Endothelial cell (in vitro differentiated cells): ENCODE results near the gene SMPD3. TPM values are rescaled to one million over a fixed set of nuclear protein-coding genes. Genes with fewer than 3 reads are reported as not detected.

Experiments
- DNase-seq: peaks from one replicate; pipeline ENCODE4 v3.0.0; 2021; ENCODE audit warnings: low spot score
- H3K27ac Mint-ChIP-seq: one replicate; pipeline ENCODE4 v1.8.0; 2021; ENCODE audit warnings: mixed read lengths, inconsistent platforms; ENCODE audit not compliant: unreplicated experiment
- H3K27me3 Mint-ChIP-seq: one replicate; pipeline ENCODE4 v1.8.0; 2021; ENCODE audit warnings: mild to moderate bottlenecking, moderate library complexity, mixed read lengths, inconsistent platforms; ENCODE audit not compliant: unreplicated experiment
- H3K36me3 Mint-ChIP-seq: one replicate; pipeline ENCODE4 v1.8.0; 2021; ENCODE audit warnings: mild to moderate bottlenecking, low read depth, mixed read lengths, inconsistent platforms; ENCODE audit not compliant: unreplicated experiment
- H3K4me1 Mint-ChIP-seq: one replicate; pipeline ENCODE4 v1.8.0; 2021; ENCODE audit warnings: mild to moderate bottlenecking, mixed read lengths, inconsistent platforms; ENCODE audit not compliant: unreplicated experiment
- H3K4me3 Mint-ChIP-seq: one replicate; pipeline ENCODE4 v1.8.0; 2021; ENCODE audit warnings: mild to moderate bottlenecking, mixed read lengths, inconsistent platforms; ENCODE audit not compliant: unreplicated experiment
- H3K9me3 Mint-ChIP-seq: one replicate; pipeline ENCODE4 v1.8.0; 2021; ENCODE audit warnings: mixed read lengths, inconsistent platforms; ENCODE audit not compliant: unreplicated experiment
- CTCF ChIP-seq: fragments of 200-600 bp; sonication (generic); IDR thresholded peaks from one replicate; pipeline ENCODE4 v1.5.0; 2021; ENCODE audit warnings: antibody characterized with exemption; ENCODE audit not compliant: unreplicated experiment
- total RNA-seq: library from RNA; stranded (reverse); fragmentation: NEBNext Ultra II Directional; extraction: Animal tissue kit (Norgen Biotek cat#: 25700); gene quantifications from one replicate; pipeline ENCODE4 v1.2.1, GENCODE V29; 2021; ENCODE audit not compliant: unreplicated experiment

Gene SMPD3
- total RNA-seq, 1 donor from 2014 or later, result not detected

GRCh38 chr16:68434624-68435210, 13.6 kb downstream of the SMPD3 start:
- DNase-seq, result no peak
- no peak overlapping the region for H3K27ac Mint-ChIP-seq
- peaks cover 7% of the 10 kb centered on the region for H3K27me3 Mint-ChIP-seq
- no peaks in the 10 kb centered on the region for H3K9me3 Mint-ChIP-seq
- no peaks in the 10 kb centered on the region for H3K36me3 Mint-ChIP-seq
- TF ChIP-seq CTCF, result no peak
- peaks cover 7% of the 10 kb centered on the region for H3K4me1 Mint-ChIP-seq
- H3K4me3 Mint-ChIP-seq, result no peak overlapping the region

GRCh38 chr16:68433316-68433715, 15.0 kb downstream of the SMPD3 start:
- TF ChIP-seq CTCF, result no peak
- Mint-ChIP-seq H3K9me3 (no peaks in the 10 kb centered on the region), H3K27ac (no peak overlapping the region), H3K4me1 (peaks cover 7% of the 10 kb centered on the region), H3K27me3 (peaks cover 8% of the 10 kb centered on the region), H3K36me3 (no peaks in the 10 kb centered on the region), H3K4me3 (no peak overlapping the region)
- no peak for DNase-seq

- Mint-ChIP-seq H3K27ac (no peak overlapping the region), H3K4me1 (peaks cover 7% of the 10 kb centered on the region), H3K9me3 (no peaks in the 10 kb centered on the region), H3K36me3 (no peaks in the 10 kb centered on the region), H3K4me3 (no peak overlapping the region), H3K27me3 (peaks cover 8% of the 10 kb centered on the region)
- no peak for DNase-seq
- TF ChIP-seq CTCF, result no peak
Observed at GRCh38 chr16:68432701-68433100, 15.6 kb downstream of the SMPD3 start.

- TF ChIP-seq CTCF, result no peak
- peaks cover 11% of the 10 kb centered on the region for H3K27me3 Mint-ChIP-seq
- H3K4me3 Mint-ChIP-seq, result no peak overlapping the region
- no peaks in the 10 kb centered on the region for H3K4me1 Mint-ChIP-seq
- H3K36me3 Mint-ChIP-seq, result no peaks in the 10 kb centered on the region
- no peak for DNase-seq
- H3K27ac Mint-ChIP-seq, result no peak overlapping the region
- no peaks in the 10 kb centered on the region for H3K9me3 Mint-ChIP-seq
Observed at GRCh38 chr16:68429076-68429854, 19.0 kb downstream of the SMPD3 start.

- Mint-ChIP-seq H3K27me3 (peaks cover 9% of the 10 kb centered on the region), H3K9me3 (no peaks in the 10 kb centered on the region), H3K4me1 (no peaks in the 10 kb centered on the region), H3K27ac (no peak overlapping the region), H3K4me3 (no peak overlapping the region), H3K36me3 (no peaks in the 10 kb centered on the region)
- TF ChIP-seq CTCF, result no peak
- DNase-seq, result no peak
Observed at GRCh38 chr16:68427649-68428303, 20.5 kb downstream of the SMPD3 start.
